Spleen (tissue), 7 donors: ENCODE data around the gene ZNF93.

Experiments used
- POLR2AphosphoS5 ChIP-seq, 3 donors: sonication (generic); formaldehyde crosslinking; IDR thresholded peaks; one replicate each; pipeline ENCODE4 v1.5.1; 2017; ENCODE audit warnings: antibody characterized with exemption in 3 of 3
- TF ChIP-seq, protein P1 (sequence below), 11 experiments: fragments of 200-600 bp in 7 of 11; fragments of 450-650 bp in 4 of 11; sonication (generic) in 4 of 11; IDR thresholded peaks in 8 of 11; conservative IDR thresholded peaks in 3 of 11; 1 replicate in 7 of 11; 2 replicates in 4 of 11; pipeline versions ENCODE4 v1.4.0 to v1.8.0; 2016 to 2021; ENCODE audit warnings: antibody characterized with exemption in 11 of 11, inconsistent platforms in 4 of 11, mild to moderate bottlenecking in 1 of 11
- donor health status: DM: no; HTN: no; CAD: no; lungs with moderate emphysema.
- donor health status: DM: no; HTN: no; CAD: no.
- donor health status: DM: no; HTN: no; CAD: no.

DNA sequence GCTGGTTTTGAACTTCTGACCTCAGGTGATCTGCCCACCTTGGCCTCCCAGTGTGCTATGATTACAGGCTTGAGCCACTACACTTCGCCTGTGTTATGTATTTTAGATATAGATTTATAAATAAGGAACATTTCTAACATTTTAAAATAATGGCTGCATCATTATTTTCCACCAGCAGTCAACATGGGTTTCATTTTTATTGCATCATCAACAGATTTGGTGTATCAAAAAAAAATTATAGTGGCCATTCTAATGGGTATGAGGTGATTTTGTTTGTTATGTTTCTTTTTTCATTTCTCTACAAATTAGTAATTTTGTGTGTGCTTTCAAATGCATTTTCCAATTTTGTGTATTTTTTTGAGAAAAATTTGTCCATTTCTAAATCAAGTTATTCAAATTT, 16.2 kb upstream of the ZNF93 start:
- TF ChIP-seq POLR2AphosphoS5 (IDR thresholded peaks at IDR 0.05) = no peak
- TF ChIP-seq, protein P1, sequence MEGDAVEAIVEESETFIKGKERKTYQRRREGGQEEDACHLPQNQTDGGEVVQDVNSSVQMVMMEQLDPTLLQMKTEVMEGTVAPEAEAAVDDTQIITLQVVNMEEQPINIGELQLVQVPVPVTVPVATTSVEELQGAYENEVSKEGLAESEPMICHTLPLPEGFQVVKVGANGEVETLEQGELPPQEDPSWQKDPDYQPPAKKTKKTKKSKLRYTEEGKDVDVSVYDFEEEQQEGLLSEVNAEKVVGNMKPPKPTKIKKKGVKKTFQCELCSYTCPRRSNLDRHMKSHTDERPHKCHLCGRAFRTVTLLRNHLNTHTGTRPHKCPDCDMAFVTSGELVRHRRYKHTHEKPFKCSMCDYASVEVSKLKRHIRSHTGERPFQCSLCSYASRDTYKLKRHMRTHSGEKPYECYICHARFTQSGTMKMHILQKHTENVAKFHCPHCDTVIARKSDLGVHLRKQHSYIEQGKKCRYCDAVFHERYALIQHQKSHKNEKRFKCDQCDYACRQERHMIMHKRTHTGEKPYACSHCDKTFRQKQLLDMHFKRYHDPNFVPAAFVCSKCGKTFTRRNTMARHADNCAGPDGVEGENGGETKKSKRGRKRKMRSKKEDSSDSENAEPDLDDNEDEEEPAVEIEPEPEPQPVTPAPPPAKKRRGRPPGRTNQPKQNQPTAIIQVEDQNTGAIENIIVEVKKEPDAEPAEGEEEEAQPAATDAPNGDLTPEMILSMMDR (IDR thresholded peaks at IDR 0.05 in 8 of 11, conservative IDR thresholded peaks at IDR 0.05 in 3 of 11) = no peak
